22Rv1 (cell line): ENCODE measurements around the gene GPAM.

Experiments used
- CTCF ChIP-seq: fragments of 450-650 bp; IDR thresholded peaks from 2 replicates; pipeline ENCODE4 v1.5.1; 2017; ENCODE audit warnings: mild to moderate bottlenecking
- ZFX ChIP-seq: fragments of 450-650 bp; IDR thresholded peaks from 2 replicates; pipeline ENCODE4 v1.6.1; 2017; ENCODE audit warnings: antibody characterized with exemption, borderline replicate concordance

DNA sequence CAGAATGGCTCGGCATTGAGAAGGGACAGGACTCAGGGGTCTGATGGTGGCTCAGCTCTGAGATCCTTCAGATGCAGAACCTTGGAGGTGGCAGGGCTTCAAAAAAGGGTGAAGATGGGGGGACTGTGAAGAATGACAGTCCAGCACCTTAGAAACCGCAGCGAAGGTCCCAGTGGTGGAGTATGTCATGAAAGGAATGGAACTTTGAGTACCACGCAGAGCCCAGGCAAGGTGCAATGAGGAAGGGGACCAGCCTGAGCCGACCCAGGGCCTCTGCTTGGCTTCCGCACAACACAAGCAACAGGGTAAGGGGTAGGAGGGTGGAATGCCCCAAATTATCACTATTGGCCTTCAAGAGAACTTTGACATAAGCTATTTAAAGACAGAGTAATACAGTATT lies 8.2 kb upstream of the GPAM start:
- TF ChIP-seq CTCF (no peak), ZFX (no peak)
